ENCODE data around the gene WNT7B.

The WNT7B gene

DNA sequence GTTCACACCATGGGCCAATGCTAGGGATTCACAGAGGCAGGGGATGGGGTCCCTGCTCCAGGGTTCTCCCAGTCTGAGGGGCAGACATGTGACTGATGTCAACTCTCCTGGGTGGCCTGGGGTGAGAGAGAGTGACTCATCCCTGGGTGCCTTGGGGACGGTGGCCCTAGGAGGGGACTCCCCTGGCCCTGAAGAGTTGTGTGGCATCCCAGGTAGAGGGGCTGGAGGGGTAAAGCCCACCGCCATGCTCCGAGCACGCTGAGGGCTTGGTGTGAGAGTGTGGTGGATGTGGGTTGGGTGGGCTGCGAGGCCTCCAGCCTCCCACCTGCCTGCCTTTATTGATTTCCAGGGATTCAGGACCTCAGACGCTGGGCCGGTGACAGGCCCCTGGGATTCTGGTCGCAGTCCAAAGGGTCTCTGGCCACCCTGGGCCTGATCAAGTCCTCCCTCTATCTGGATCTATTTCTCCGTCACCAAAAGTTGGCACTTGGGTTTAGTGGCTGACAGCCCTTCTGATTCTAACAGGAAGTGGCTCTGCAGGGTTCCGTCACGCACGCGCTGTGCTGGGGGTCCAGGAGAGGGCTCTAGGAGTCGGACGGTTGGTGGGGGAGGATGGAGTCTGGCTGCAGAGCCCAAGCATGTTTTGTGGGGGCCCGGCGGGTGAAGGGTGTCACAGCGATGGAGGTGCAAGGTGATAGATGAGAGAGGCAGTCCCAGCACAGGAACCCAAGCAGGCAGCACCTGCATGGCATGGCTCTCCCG lies 27.3 kb upstream of the WNT7B start:
- TF ChIP-seq GATA1 (IDR thresholded peaks at IDR 0.05; ENCODE audit: low read depth, low read length) (no peak), POLR2A (IDR thresholded peaks at IDR 0.05; ENCODE audit: low read length) (no peak)
- no peak for DNase-seq

DNA sequence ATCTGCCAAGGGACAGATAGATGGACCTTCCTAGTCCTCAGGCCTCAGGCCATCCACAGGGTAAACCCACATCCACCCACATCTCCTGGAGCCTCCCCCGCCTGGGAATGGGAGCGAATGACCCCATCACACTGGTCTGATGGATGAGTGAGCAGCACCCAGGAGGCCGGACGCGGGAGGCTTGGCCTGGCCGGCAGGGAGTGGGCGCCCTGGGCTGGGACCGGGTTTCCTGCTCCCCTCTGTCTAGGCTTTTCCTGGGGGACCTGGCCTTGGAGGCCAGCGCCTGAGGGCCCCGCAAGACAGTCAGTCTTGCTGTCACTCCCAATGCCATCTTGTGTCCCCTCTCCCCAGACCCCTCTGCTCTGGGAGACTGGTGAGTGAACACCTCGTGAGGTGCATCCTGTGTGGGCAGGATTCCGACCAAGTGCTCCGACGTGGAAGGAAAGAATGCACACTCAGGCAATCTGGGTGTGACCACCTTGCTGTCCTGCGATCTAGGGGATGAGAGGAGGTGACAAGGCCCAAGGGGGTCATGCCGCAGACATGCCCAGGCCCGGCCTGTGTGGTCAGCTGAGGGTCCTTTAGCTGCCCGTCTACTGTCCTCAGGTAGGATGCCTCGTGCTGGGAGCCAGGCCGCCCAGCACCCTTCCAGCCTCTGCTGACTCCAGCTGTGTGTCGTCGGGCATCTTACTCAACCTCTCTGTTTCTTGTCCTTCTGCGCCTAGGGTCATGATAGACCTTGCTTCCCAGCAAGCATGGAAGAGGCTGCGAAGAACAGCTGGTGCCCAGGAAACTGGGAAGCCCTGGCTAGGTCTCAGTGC lies 26.5 kb upstream of the WNT7B start:
- DNase-seq, result no peak
- TF ChIP-seq POLR2A (IDR thresholded peaks at IDR 0.05; ENCODE audit: low read length) (no peak), GATA1 (IDR thresholded peaks at IDR 0.05; ENCODE audit: low read depth, low read length) (no peak)

GRCh38 chr22:46002757-46003270 lies 25.9 kb upstream of the WNT7B start:
- TF ChIP-seq GATA1 (IDR thresholded peaks at IDR 0.05; ENCODE audit: low read depth, low read length) (no peak), POLR2A (IDR thresholded peaks at IDR 0.05; ENCODE audit: low read length) (no peak)
- DNase-seq, result no peak

DNA sequence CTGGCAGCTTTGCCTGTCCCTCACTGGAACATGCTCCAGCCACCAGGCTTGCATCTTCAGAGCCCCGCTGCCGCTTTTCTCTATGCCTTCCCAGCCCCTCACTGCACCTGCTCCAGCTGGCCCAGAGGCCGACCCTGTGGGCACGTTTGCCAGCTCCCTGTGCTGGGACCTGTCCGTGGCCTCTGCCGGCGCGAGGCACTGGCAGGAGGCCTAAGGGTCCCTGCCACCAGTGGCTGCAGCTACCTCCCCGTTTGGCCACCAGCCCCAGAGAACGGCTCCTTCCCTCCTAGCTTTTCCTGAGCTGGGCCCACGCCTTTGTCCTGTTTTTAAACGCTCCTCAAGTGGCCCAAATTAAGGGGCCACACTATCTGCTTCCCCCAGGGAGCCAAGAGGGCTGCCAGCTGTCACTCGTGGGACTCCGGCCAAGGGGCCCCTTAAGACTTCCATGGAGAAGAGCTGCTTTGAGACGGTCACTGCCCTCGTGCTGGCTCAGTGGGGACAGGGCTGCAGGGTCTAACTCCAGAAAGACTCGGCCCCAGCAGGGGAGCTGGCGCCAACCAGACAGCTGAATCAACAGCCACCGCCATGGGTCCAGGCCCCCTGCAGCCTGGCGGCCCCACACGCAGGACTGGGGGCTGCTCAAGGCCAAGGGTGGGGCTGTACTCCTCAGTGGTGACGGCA lies 24.6 kb upstream of the WNT7B start:
- TF ChIP-seq GATA1 (IDR thresholded peaks at IDR 0.05; ENCODE audit: low read depth, low read length) (no peak), POLR2A (IDR thresholded peaks at IDR 0.05; ENCODE audit: low read length) (no peak)
- DNase-seq, result no peak

- TF ChIP-seq POLR2A (IDR thresholded peaks at IDR 0.05; ENCODE audit: low read length) (no peak), GATA1 (IDR thresholded peaks at IDR 0.05; ENCODE audit: low read depth, low read length) (no peak)
Measured at GRCh38 chr22:46001046-46001425, 24.1 kb upstream of the WNT7B start.

GRCh38 chr22:46000081-46001027 lies 23.4 kb upstream of the WNT7B start:
- no peak for TF ChIP-seq GATA1 (IDR thresholded peaks at IDR 0.05; ENCODE audit: low read depth, low read length)
- no peak for TF ChIP-seq POLR2A (IDR thresholded peaks at IDR 0.05; ENCODE audit: low read length)
- DNase-seq, result no peak

More at GRCh38 chr22:46001046-46001425, 24.1 kb upstream of the WNT7B start:
- DNase-seq, result no peak

- no peak for DNase-seq
- TF ChIP-seq POLR2A (IDR thresholded peaks at IDR 0.05; ENCODE audit: low read length) (no peak), GATA1 (IDR thresholded peaks at IDR 0.05; ENCODE audit: low read depth, low read length) (no peak)
Measured at GRCh38 chr22:45999379-45999971, 22.5 kb upstream of the WNT7B start.

DNA sequence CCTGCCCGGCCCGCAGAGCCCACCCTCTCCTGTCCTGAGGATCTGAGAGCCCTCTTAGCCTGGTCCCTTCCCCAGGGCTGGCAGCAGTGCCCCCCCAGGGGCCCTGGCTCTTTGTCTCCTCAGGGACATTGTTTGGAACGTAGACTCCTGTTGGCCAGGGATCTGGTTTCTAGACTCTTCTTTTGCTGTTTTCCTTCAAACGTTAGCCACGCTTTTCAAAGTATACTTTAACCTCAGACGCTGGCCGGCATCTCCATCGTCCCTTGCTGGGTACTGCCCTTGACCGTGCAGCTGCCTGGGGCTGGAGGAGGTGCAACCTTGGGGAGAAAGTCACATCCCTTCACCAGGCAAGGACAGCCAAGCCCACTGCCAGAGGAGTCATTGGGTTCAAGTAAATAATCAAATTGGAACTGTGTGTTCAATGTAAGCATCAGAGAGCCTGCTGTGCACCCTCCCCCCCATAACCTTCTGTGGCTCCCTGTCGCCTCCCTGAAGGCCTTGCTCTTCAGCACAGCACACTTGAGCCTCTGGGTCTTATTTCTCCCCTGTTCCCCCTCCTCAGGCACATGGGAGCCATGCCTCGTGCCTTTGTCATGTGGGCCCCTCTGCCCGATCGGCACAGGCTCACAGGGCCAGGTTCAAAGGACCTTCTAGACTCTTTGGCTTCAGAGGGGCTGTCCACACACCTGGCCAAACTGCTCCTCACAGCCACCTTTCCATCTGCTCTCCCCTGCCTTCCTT lies 21.8 kb upstream of the WNT7B start:
- no peak for DNase-seq
- TF ChIP-seq POLR2A (IDR thresholded peaks at IDR 0.05; ENCODE audit: low read length) (no peak), GATA1 (IDR thresholded peaks at IDR 0.05; ENCODE audit: low read depth, low read length) (no peak)

- DNase-seq, result no peak
- TF ChIP-seq GATA1 (IDR thresholded peaks at IDR 0.05; ENCODE audit: low read depth, low read length), result no peak
Measured at GRCh38 chr22:45997777-45998637, 21.0 kb upstream of the WNT7B start.

GRCh38 chr22:45997077-45997776 lies 20.3 kb upstream of the WNT7B start:
- TF ChIP-seq POLR2A (IDR thresholded peaks at IDR 0.05; ENCODE audit: low read length) (no peak), GATA1 (IDR thresholded peaks at IDR 0.05; ENCODE audit: low read depth, low read length) (no peak)
- no peak for DNase-seq
